ENCODE data around the gene ERCC6L2. TPM values are rescaled to one million over a fixed set of nuclear protein-coding genes. Genes with fewer than 3 reads are reported as not detected.

Gene ERCC6L2
- total and polyA plus RNA-seq, 8 donors, result 28.0 to 58.6 (median 53.3) TPM

- Histone ChIP-seq H3K4me1 (no peaks in the 10 kb centered on the region), H3K27ac (no peak overlapping the region), H3K9me3 (peaks cover 0 to 21% of the 10 kb centered on the region in 2 donors), H3K27me3 (no peaks in the 10 kb centered on the region), H3K4me3 (no peak overlapping the region), H3K36me3 (no peaks in the 10 kb centered on the region)
- TF ChIP-seq CTCF (IDR thresholded peaks at IDR 0.05), result no peak
- ATAC-seq, result no peak
- no peak for DNase-seq
- intact Hi-C loops (cut with DNase I), result no loop called here
Measured at GRCh38 chr9:95862343-95862742, 13.1 kb upstream of the ERCC6L2 start.

GRCh38 chr9:95864852-95865580 lies 10.5 kb upstream of the ERCC6L2 start:
- H3K9me3 ChIP-seq, result peaks cover 0 to 25% of the 10 kb centered on the region in 2 donors
- no peaks in the 10 kb centered on the region for H3K27me3 ChIP-seq
- no peak overlapping the region for H3K4me3 ChIP-seq
- ATAC-seq (no peak), DNase-seq (no peak)
- no peak overlapping the region for H3K27ac ChIP-seq
- no peak for TF ChIP-seq CTCF (IDR thresholded peaks at IDR 0.05)
- intact Hi-C loops (cut with DNase I), result no loop called here
- H3K4me1 ChIP-seq, result no peaks in the 10 kb centered on the region
- no peaks in the 10 kb centered on the region for H3K36me3 ChIP-seq

- intact Hi-C loops (cut with DNase I), result no loop called here
- H3K9me3 ChIP-seq, result peaks cover 0 to 3% of the 10 kb centered on the region in 2 donors
- TF ChIP-seq CTCF (IDR thresholded peaks at IDR 0.05), result no peak
Measured at GRCh38 chr9:95870352-95870751, 5.1 kb upstream of the ERCC6L2 start.

GRCh38 chr9:95870906-95871305 lies 4.6 kb upstream of the ERCC6L2 start:
- H3K4me3 ChIP-seq, result no peak overlapping the region
- TF ChIP-seq CTCF (IDR thresholded peaks at IDR 0.05), result no peak
- intact Hi-C loops (cut with DNase I), result no loop called here

More at GRCh38 chr9:95870352-95870751, 5.1 kb upstream of the ERCC6L2 start:
- no peak for ATAC-seq
- Histone ChIP-seq H3K36me3 (peaks cover 0 to 4% of the 10 kb centered on the region in 2 donors), H3K27me3 (no peaks in the 10 kb centered on the region), H3K27ac (no peak overlapping the region), H3K4me1 (peaks cover 0 to 8% of the 10 kb centered on the region in 2 donors), H3K4me3 (no peak overlapping the region)
- DNase-seq, result no peak

GRCh38 chr9:95874303-95874988 lies 1.0 kb upstream of the ERCC6L2 start:
- DNase-seq (peak in 1 of 4 donors; percentile 19), ATAC-seq (no peak)
- H3K27ac ChIP-seq, result peak overlapping the region in 1 of 2 donors; percentile 100
- peaks cover 0 to 4% of the 10 kb centered on the region in 2 donors for H3K36me3 ChIP-seq
- H3K9me3 ChIP-seq, result peaks cover 0 to under 1% of the 10 kb centered on the region in 2 donors
- H3K27me3 ChIP-seq, result no peaks in the 10 kb centered on the region
- no peak for TF ChIP-seq CTCF (IDR thresholded peaks at IDR 0.05)
- intact Hi-C loops (cut with DNase I), result no loop called here
- H3K4me1 ChIP-seq, result peaks cover 0 to 13% of the 10 kb centered on the region in 2 donors
- no peak overlapping the region for H3K4me3 ChIP-seq

More at GRCh38 chr9:95870906-95871305, 4.6 kb upstream of the ERCC6L2 start:
- no peak for ATAC-seq
- Histone ChIP-seq H3K27ac (no peak overlapping the region), H3K4me1 (peaks cover 0 to 8% of the 10 kb centered on the region in 2 donors), H3K27me3 (no peaks in the 10 kb centered on the region), H3K36me3 (peaks cover 0 to 4% of the 10 kb centered on the region in 2 donors), H3K9me3 (peaks cover 0 to 3% of the 10 kb centered on the region in 2 donors)
- DNase-seq, result no peak
